Activated naive CD8-positive, alpha-beta T cell treated with anti-CD3 and anti-CD28 coated beads, Interleukin-2, amount 50 U/mL, for 16 hours (primary cell): Measurements from ENCODE around the gene WWOX.

Experiments
- DNase-seq: peaks from one replicate; pipeline ENCODE4 v3.0.0-alpha.2; 2020; ENCODE audit warnings: low read depth, low spot score

The WWOX gene

DNA sequence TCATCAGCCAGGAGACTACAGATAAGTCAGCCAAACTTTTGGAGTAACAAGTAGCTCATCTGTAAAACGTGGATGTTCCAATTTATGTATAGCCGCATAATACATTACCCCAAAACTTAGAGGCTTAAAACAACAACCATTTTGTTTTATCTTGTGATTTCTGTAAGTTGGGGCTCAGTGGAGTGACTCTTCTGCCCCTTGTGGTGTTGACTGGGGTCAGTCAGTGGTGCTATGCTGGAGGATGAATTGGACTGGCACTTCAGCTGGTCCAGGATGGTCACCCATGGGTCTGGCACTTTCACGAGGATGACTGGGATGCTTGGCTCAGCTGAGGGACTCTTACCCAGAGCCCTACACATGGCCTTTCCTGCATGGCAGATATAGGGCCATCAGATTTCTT is 172.5 kb downstream of the WWOX start:
- DNase-seq = no peak

DNA sequence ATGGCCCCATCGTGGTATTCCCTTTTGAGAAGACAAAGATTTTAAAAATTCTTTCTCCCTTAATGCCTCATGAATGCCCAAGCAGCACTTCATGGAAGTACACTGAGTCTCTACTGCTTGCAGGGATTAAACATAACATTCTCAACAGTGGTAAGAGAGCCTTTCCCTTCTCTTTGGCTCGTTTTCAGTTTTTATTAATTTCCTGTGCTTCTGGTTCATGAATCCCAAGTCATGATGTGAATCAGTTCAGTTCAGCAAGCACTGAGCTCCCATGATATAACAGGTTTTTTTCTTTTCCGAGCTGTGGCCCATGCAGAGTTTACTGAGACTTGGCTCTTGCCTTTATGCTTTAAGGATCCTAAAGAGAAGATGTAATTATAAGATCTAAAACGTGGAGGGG is 175.3 kb downstream of the WWOX start:
- no peak for DNase-seq

DNA sequence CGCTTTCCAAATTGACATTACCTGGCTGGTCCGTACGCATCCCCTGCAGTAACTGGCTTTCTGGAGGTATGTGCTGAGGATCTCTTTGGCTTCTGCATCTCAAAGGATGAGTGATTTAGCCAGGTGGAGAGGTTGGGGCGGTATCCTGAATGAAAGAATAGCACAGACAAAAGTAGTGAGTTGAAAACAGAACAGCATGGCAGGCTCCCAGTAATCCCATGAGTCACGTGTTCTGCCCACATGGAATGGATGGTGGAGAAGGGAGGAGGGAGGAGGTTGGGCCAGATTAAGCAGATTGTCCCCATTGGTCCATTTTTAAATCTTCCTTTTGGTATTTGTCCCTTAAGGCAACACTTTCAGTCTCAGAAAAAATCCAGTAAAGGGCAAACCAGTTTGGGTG is 176.0 kb downstream of the WWOX start:
- DNase-seq = no peak

DNA sequence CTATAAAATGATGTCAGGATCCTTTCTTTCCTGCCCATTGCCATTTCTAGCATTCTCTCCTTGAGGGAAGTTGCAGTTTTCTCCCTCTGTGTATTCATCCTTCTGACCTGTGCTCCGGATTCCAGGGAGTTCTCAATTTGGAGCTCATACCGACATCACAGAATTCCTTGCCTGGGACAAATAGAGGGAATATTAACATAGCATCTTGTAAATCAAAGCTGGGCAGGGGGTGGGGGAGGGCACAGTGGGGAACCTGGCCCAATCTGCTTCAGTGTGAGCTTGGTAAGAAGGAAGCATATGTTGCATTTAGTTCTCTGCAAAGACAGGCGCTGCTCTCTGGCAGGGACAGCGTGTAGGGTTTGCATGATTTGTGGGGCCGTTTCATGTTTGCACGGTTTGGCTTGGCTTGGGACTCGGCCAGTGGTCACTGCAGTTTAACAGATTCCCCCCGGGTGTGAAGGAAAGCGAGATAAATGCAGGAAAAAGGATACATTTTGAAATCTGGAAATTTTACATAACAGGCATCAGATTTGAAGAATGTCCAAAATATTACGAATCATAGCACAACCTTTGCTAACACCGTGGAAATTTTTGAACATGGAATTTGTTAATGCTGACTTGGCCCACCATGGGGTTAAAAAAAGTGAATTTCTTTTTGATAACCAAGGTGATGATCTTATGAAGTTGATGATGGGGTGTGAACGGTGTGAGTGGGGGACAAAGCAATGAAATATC is 178.0 kb downstream of the WWOX start:
- no peak for DNase-seq

DNA sequence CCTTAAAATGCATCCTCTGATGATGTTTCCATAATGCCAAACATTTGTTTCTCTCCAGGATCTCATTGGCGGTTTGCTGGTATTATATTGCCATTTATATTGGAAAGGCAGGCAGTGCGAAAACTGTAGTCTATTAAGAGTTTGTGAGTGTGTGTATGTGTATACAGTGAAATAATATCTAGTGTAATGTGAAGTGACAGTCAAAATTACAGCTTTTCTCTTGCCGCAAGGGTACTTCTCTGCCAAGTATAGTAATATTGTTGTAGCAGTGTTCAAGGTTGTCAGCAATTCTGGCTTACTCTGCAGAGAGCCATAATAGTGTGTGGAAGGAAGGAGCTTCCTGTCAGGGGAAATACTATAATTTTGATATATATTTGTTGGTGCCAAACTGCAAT is 178.6 kb downstream of the WWOX start:
- no peak for DNase-seq

DNA sequence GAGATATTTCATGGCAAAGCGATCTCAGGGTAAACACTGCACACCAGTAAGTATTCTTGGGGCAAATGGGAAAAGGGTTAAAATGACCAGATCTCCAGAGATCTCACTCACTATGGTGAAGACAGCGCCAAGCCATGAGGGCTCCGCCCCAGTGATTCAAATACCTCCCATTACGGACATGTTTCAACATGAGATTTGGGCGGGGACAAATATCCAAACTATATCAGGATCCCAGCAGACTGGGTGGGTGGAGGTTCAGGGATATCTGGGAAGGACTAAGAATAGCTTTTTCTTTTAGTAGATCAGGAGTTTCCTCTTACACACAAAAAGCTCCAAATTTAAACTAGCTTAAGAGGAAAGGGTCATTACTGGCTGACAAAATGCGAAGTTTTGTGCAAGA is 181.7 kb downstream of the WWOX start:
- DNase-seq = no peak

DNA sequence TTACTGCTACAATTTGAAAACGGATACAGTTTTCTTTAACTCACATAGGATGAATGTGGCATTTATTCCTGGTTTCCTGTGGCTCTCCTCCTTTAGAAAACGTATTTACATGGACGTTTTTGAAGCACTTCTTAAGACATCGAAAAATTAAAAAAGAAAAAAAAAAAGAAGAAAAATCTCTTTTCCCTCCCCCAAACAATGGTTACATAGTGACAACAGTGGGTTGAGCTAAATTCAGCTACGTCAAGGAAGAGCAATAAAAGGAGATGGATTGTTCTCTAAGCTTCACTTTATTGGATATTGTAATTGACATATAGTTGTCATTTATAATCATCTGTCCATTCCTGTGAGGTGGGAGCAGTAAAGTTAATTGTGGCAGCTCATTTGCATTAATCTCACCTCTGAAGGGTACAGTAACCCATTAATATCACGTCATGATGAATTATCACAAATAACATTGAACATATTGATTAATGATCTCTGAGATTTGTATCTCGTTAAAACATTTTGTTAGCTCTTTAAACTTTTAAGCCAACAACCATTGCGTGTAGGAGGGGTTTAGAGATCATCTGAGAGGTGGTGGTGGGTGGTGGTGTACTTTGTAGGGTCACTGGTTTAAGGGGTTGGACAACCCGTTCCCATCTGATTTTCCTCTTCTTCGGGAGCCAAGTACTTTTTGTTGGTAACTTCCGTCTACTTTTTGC is 184.2 kb downstream of the WWOX start:
- DNase-seq = no peak

DNA sequence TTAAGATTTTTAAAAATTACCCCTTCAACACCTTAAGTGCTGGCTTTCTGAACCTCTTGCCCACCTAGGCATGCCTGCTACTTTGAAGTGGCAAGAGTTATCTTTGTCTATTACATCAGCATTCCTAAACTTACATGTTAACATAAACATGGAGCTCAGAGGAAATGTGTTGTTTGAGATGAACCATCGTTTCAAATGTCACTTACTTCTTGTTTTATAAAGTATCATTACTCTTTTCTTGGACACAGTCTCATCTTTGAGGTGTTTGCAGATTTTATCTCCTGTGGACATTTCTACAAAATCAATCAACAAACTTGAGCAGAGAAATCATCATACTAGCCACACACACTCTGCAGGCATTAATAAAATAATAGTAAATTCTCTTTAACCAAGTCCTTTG is 184.9 kb downstream of the WWOX start:
- no peak for DNase-seq

DNA sequence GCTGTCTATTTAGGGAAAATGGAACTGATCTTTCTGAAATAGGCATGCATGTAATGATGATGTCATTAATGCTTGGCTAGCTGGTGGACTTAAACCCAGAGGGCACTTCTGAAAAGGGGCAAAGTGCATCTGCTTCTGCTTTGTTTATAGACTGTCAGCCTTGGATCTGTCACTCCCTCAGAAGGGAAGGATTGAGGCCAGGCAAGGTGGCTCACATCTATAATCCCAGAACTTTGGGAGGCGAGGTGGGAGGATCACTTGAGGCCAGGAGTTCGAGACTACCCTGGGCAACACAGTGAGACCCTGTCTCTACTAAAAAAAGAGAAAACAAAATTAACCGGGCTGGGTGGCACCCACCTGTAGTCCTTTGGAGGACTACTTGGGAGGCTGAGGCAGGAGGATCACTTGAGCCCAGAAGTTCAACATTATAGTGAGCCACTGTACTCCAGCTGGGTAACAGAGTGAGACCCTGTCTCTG is 185.5 kb downstream of the WWOX start:
- no peak for DNase-seq

DNA sequence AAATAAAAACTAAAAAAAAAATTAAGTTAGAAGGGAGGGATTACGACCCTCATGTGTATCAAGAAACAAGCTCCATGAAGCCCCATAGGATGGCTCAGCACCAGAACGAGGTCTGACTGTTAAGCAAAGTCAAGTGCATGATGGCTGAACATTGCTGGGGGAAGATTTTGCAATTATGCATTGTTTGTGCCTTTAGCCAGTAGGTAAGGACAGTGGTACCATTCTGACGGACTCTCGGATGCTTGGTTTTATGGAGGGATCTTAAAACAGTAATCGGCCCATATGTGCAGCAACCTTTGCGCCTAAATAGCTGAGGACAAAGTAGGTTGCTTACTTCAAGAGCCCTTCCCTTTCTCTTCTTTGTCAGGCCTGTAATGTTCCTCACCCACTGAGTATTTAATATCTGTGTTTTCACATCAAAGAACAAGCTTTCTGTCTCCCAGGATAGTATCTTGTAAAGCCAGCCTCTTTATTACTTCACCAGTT is 186.0 kb downstream of the WWOX start:
- no peak for DNase-seq

DNA sequence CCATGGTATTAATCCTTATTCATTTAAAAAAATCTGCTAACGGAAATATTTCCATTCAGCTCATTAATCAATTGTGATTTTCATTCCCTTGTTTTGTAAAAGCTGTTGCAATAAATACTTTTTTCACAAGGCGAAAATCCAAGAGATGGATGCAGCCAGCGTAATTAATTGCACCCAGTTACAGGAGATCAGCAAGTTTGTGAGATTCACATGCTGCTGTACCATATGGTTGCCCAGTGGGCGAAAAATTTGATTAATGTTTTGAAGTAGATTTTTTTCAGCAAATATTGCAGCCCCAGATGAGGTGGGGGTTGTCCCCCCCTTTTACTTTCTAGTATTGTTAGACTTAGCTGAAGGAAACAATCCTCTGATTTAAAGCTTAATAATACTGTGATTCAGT is 186.6 kb downstream of the WWOX start:
- DNase-seq = no peak

DNA sequence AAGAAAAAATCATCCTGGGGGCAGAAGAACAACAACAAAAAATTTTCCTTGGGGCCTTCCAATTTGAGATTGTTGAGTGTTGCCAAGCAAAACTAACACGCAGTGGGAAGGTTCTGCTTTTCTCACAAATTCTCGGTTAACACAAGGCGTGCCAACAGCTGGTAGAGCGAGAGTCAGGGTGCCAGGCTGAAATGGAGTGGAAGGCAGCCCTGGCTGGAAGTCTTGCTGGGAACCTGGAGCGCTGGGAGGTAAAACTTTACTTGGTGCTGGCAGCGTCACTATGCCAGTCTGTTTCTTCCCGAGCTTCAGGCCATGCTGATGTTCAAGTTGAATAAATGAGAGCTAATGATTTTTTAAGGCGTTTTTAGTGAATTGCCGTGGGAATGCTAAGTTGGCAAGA is 189.4 kb downstream of the WWOX start:
- no peak for DNase-seq

DNA sequence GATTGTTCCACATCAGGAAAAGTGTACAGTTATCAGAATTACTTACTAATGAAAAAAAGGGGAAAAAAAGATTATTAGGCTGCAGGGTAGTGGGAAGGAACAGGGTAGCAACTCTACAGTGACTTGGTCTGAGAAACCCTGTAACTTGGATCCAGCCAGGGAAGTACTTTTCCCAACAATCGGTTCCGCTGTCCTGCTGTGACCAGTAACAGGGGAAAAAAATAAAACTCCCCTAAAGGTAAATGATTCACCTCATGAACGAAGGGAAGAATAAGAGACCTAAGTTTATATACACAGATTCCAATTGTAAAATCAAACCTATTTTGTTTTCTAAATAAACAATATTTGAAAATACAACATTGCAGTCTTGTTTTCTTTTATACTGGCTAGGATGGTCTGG is 189.9 kb downstream of the WWOX start:
- no peak for DNase-seq

DNA sequence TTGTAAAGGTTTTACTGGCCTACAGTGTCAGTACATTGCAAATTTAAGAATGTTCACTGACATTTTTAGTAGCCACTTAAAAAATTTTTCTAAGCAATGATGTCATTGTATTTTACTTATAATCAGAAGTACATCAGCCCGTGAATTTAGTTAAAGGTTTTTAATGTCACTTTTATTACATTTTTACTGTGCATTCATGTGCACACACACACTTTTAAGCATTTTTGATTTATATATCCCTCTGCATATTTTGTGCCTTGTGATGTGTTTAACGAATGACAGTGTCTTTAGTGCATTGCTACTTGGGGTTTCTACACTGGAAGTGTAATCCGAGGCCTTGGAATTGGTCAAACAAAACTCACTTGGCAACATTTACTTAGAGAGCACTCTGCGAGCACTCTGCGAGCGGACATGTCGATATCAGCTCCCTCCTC is 190.4 kb downstream of the WWOX start:
- no peak for DNase-seq

DNA sequence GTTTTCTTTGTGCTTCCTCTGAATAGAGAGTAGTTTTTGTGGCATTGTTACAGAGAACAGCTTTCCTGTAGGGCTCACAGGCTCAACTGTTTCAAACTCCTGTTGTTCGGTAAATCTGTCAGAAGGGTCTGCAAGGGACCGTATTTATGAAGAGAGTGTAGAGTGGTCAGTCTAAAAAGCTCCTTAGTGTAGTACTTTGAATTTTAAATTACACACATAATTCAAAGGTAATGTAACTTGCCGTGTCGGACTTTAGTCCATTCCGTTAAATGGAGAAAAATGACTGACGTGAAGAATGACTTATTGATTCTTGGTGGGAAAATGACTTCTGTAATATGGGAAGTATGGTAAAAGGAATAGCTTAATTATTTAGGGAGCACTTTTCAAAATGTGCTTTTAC is 190.9 kb downstream of the WWOX start:
- no peak for DNase-seq

DNA sequence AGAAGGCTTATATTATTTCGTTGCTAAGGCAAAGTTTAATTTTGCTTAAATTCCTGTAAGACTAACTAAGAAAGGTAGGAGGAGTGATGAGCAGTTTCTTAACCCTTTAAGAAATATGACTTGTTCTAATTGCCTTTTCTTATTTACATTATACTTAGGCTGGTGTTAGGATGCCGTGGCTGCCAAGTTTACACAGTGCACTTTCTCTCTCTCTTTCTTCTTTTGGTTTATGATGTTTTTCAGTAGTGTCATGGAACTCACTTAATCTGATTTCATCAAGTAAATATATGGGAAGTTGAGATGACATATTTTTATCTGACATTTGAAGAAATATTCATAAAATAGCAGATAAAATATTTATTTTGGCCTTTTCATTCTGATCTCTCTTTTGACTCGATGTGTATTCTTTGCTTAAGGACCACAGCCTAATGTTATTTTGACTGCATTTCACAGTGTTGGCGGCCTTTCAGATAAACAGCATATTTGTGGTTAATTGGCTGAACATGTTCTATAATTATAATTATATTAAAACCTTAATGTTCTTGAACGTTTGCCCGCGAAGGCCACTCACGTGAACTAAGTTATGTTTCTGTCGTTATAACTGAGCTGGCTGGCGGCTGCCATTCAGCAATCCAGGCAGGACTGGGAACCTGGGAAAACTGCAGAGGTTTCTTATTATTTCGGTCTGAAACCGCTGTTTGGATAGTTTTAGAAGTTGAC is 191.6 kb downstream of the WWOX start:
- DNase-seq = no peak

DNA sequence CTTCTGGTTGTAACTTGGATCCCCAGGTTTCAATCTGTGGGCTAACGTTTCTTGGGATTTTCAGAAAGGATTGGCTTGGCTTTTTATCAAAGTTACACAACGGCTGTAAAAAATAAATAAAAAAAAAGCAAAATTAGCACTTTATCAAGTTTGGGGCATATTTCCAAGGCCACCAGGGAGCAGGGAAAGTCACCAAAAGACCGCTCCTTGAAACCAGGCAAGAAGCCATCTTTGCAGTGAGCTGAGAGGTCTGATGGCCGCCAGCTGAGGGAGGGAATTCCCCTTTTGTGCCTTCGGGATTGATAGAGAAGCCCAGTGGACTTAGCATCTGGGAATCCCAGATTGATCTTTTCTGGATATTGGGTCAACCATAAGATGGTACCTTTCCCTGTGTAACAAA is 192.2 kb downstream of the WWOX start:
- no peak for DNase-seq

DNA sequence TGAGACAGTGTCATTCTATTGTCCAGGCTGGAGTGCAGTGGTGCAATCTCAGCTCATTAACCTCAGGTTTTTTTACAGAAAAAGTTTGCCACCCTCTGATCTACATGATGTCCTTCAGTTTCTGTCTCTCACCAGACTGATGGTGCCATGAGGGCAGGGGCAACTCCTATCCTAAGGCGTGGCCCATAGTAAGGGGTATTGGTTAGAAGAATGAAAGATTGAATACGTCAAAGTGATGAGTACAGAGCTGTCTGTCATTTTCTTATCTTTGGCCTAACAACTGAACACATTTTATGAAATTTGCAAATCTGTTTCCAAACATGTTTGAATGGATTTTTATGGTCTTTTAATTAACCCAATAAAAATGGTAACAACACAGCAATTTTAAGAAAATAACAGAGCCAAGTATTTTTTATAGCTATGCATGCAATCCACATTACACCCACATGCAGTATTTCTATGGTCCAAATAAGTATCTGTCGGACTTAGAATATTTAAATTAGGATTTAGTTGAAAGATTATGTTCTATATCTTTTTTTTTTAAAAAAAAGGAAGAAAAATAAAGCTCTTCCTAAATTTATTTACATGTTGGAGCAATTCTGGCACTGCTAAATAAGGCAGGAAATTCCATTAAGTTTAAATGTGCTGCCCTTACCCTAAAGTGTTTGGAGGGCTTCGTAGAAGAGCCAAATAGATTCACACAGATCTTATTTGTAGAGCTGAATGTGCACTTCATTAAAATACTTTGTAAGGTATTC is 192.8 kb downstream of the WWOX start:
- no peak for DNase-seq

DNA sequence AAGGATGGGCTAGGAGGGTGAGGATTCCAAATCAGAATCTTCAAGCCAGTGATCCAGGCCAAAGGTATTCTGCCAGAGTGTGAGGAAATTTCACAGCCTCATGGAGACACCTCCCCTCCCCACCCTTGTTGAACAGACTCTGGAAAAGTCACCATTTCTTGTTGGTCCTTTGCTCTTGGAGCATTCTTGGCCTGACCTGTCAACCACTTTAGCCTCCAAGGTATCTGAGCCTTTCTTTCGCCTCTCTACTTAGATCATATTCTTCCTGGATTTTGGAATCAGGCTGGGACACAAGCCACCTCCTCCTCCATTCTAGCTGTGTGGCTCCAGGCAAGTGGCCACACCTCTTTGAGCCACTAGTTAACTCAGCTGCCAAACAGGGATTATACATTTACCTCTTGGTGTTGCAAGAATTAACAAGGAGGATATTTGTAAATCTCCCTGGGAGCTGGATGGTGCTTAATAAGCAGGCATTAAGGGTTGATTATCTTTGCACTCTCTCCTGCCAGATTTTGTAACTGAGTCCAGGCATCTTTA is 193.5 kb downstream of the WWOX start:
- no peak for DNase-seq

DNA sequence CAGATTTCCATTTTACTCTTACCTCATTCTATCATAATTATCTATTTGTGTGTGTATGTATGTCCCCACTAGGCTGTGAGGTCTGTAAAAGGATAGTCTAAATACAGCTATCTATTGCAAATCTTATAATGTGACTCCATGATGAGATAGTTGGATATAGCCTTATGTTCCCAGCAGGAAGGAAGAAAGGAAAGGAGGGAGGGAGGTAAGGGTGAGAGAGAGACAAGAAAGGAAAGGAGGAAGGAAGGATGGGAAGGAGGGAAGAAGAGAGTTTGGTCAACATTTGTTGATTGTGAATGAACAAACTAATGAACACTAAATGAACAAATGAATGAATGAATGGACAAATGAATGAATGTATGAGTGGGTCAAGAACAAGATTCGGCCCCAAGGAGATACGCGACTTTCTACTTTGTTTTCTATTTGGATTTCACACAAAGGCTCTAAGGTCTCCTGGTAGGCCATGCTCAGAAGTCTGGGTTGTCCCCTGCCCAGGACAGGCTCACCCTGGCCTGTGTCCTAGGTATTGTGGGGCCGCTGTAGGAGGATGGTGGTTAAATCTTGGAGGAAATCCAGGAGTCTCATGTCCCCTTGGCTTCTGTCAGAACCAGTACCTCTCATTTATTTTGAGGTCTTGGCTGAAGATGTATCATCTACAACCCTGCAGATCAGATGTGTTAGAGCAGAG is 195.2 kb downstream of the WWOX start:
- no peak for DNase-seq
